DND-41 (cell line): ENCODE data around the gene CUEDC2.

Experiments
- CTCF ChIP-seq: IDR thresholded peaks from 2 replicates; pipeline ENCODE4 v1.5.1; 2012; ENCODE audit warnings: borderline replicate concordance, low read length, moderate library complexity, mild to moderate bottlenecking; ENCODE audit not compliant: poor library complexity, severe bottlenecking; ENCODE audit errors: extremely low read depth
- EZH2 ChIP-seq: IDR thresholded peaks from 3 replicates; pipeline ENCODE4 v1.6.1; 2012; ENCODE audit warnings: borderline replicate concordance, low read depth, mild to moderate bottlenecking, moderate library complexity, low read length, inconsistent platforms; ENCODE audit not compliant: severe bottlenecking

DNA sequence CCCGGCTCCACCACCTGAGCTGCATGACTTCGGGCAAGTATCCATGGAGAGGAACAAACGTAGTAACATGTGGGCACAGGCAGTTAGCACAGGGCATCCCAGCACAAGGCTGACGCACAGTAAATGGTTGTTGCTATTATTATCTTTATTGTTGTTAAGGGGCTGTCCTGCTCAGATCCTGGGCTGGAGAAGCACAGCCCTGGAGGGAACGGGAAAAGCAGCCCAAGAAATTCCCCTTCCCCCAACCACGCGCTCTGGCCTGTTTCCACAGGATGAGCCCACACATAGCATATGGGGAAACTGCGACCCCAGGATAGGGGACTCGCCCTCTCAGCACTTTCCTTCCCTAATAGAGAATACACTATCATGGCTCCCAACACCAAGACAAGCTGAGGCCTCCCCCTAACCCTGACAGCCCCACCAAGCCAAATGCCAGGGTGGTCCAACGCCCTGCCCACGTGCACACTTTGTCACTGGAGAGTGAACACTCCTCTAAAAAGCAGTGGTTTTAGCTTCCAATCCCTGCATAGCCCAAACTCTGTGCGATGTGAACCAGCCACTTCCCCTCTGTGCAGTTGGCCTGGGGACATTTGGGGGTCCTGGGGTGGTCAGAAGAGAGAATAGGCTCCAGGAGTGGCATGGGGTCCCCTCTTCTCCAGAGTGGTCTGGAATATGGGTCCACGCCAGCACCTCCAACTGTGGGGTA is 24.8 kb downstream of the CUEDC2 start:
- TF ChIP-seq CTCF = no peak
- no peak for TF ChIP-seq EZH2
